K562 (cell line): Measurements from ENCODE around the gene KIF6. TPM values are rescaled to one million over a fixed set of nuclear protein-coding genes. Genes with fewer than 3 reads are reported as not detected.

ENCODE experiments used
- ATAC-seq: fragments of 200-7000 bp; cut with Tn5 transposase; 3 replicates; pipeline ENCODE4 v1.9.1; 2020; ENCODE audit warnings: moderate library complexity
- BruUV-seq: library from RNA; stranded (reverse); fragments of 400-500 nt; replicated peaks from 2 replicates; lab custom pipeline; 2021; lab: Mats Ljungman, UMichigan
- CTCF ChIA-PET: fragments of 300-600 bp; formaldehyde crosslinking; extraction: SDS; loops from one replicate; lab custom pipeline; 2021; ENCODE audit warnings: low intra/inter-chr PET ratio; lab: Yijun Ruan, JAX
- POLR2A ChIA-PET: fragments of 300-600, 350-650 bp; sonication (Branson Sonifier 250); formaldehyde crosslinking; extraction: SDS; loops from one replicate; lab custom pipeline; 2021; ENCODE audit warnings: antibody characterized with exemption, inconsistent platforms; lab: Yijun Ruan, JAX
- DNase-seq, 4 experiments: peaks; one replicate each; pipeline versions ENCODE4 v3.0.0 to v3.0.0-alpha.2; 2011 to 2018; ENCODE audit warnings: low spot score in 3 of 4, mixed read lengths in 3 of 4; ENCODE audit errors: extremely low read depth in 1 of 4
- FAIRE-seq: peaks from 2 replicates; lab custom pipeline; 2011; peaks lifted over from hg19 to GRCh38; lab: Jason Lieb, UNC
- H2AFZ ChIP-seq: 2 replicates; pipeline ENCODE4 v1.6.0; 2011; ENCODE audit warnings: low read depth, low read length, control low read depth, inconsistent platforms
- H3K27ac ChIP-seq: fragments of 200-600 bp; 3 replicates; pipeline ENCODE4 v1.8.0; 2011; ENCODE audit warnings: low read depth, mild to moderate bottlenecking, control low read depth, inconsistent platforms, low read length, moderate library complexity, mixed read lengths; ENCODE audit errors: extremely low read depth
- H3K27me3 ChIP-seq, 2 experiments: fragments of 300-600 bp in 1 of 2; 2 replicates in 1 of 2; 3 replicates in 1 of 2; pipeline versions ENCODE4 v1.6.0 to v1.8.0; 2011; ENCODE audit warnings: inconsistent platforms in 2 of 2, low read length in 2 of 2, mild to moderate bottlenecking in 1 of 2, mixed read lengths in 1 of 2, moderate library complexity in 1 of 2; ENCODE audit not compliant: control insufficient read depth in 2 of 2, insufficient read depth in 2 of 2
- H3K36me3 ChIP-seq: fragments of 300-600 bp; 3 replicates; pipeline ENCODE4 v1.8.0; 2011; ENCODE audit warnings: mild to moderate bottlenecking, low read length, inconsistent platforms; ENCODE audit not compliant: control insufficient read depth, insufficient read depth
- H3K4me1 ChIP-seq, 2 experiments: fragments of 200-600 bp in 1 of 2; replicated peaks in 1 of 2; 2 replicates in 1 of 2; 3 replicates in 1 of 2; pipeline versions ENCODE4 v1.5.1 to v1.8.0; 2011; ENCODE audit warnings: inconsistent platforms in 2 of 2, low read length in 2 of 2, mild to moderate bottlenecking in 1 of 2, mixed read lengths in 1 of 2, moderate library complexity in 1 of 2; ENCODE audit not compliant: control insufficient read depth in 2 of 2, insufficient read depth in 2 of 2
- H3K4me2 ChIP-seq: 2 replicates; pipeline ENCODE4 v1.6.1; 2011; ENCODE audit warnings: low read length, control low read depth, inconsistent platforms, mixed read lengths; ENCODE audit not compliant: insufficient read depth
- H3K4me3 ChIP-seq: fragments of 200-600 bp; sonication (generic), shearing (Covaris generic); 2 replicates; pipeline ENCODE4 v1.5.1; 2016; ENCODE audit warnings: control low read depth, inconsistent platforms
- H3K79me2 ChIP-seq: fragments of 200-600 bp; 3 replicates; pipeline ENCODE4 v1.8.0; 2011; ENCODE audit warnings: low read length, inconsistent platforms; ENCODE audit not compliant: control insufficient read depth, insufficient read depth
- H3K9ac ChIP-seq, 2 experiments: 2 replicates each; pipeline versions ENCODE4 v1.6.0 to v1.6.1; 2011; ENCODE audit warnings: low read depth in 2 of 2, low read length in 2 of 2, control low read depth in 1 of 2, inconsistent platforms in 1 of 2, mild to moderate bottlenecking in 1 of 2, mixed read lengths in 1 of 2; ENCODE audit not compliant: insufficient read depth in 1 of 2
- H3K9me1 ChIP-seq: one replicate; pipeline ENCODE4 v1.6.0; 2011; ENCODE audit warnings: inconsistent platforms, mild to moderate bottlenecking, low read length, moderate library complexity; ENCODE audit not compliant: control insufficient read depth, insufficient read depth
- H3K9me3 ChIP-seq: replicated peaks from 2 replicates; pipeline ENCODE4 v1.5.1; 2011; ENCODE audit warnings: low read depth, low read length, inconsistent platforms; ENCODE audit not compliant: control insufficient read depth, insufficient read depth
- H4K20me1 ChIP-seq: replicated peaks from 2 replicates; pipeline ENCODE4 v1.6.1; 2011; ENCODE audit warnings: low read length, inconsistent platforms, mixed read lengths; ENCODE audit not compliant: control insufficient read depth, insufficient read depth
- ARNT ChIP-seq, 2 experiments: fragments of 450-650 bp; IDR thresholded peaks; 2 replicates each; pipeline ENCODE4 v1.6.1; 2016; ENCODE audit warnings: mild to moderate bottlenecking in 1 of 2
- CEBPB ChIP-seq: fragments of 450-650 bp; IDR thresholded peaks from 2 replicates; pipeline ENCODE4 v1.6.1; 2016; ENCODE audit warnings: missing genetic modification characterization, missing compliant biosample characterization
- WGBS: fragments of 100-300 bp; shearing (Covaris generic); methylation state at CpG from one replicate; pipeline ENCODE4 v1.1.6; 2016; ENCODE audit warnings: low coverage, mixed read lengths; ENCODE audit not compliant: insufficient coverage; ENCODE audit errors: missing lambda C conversion rate; 5-methylcytosine and 5-hydroxymethylcytosine counted together
- in situ Hi-C: fragments of 300-500 bp; cut with MboI; formaldehyde crosslinking; loops from 4 replicates; pipeline ENCODE4 v1.15.0; 2018; ENCODE audit warnings: inconsistent platforms, mixed read lengths
- intact Hi-C: fragments of 100-400 bp; cut with micrococcal nuclease; formaldehyde crosslinking; loops from 2 replicates; pipeline ENCODE4 v1.14.2; 2022
- polyA plus RNA-seq, 8 experiments: library from polyadenylated mRNA; depleted of rRNA in 4 of 8; stranded (reverse) in 5 of 8; unstranded in 3 of 8; fragments of >200 nt; fragmentation: Nextera tagmentation in 2 of 8; fragmentation: Illumina TruSeq in 1 of 8; extraction: Ambion mirVana in 2 of 8; extraction: Trizol in 1 of 8; gene quantifications; 2 replicates each; pipeline versions ENCODE4 v1.2.1 to v1.2.3, GENCODE V29; 2011 to 2014; ENCODE audit warnings: inconsistent platforms in 1 of 8, missing spikeins in 1 of 8
- total RNA-seq, 7 experiments: library from RNA; depleted of rRNA in 6 of 7; stranded (reverse); fragments of >200 nt in 6 of 7; fragmentation: Illumina TruSeq in 2 of 7; extraction: Trizol in 2 of 7; gene quantifications; 2 replicates each; pipeline versions ENCODE4 v1.2.1 to v1.2.3, GENCODE V29; 2011 to 2021; ENCODE audit warnings: low replicate concordance in 1 of 7

Gene KIF6
- total and polyA plus RNA-seq, 9 of the 15 experiments (the other 6 are each of a cell fraction or from before 2014, with no cell fraction given): not detected

DNA sequence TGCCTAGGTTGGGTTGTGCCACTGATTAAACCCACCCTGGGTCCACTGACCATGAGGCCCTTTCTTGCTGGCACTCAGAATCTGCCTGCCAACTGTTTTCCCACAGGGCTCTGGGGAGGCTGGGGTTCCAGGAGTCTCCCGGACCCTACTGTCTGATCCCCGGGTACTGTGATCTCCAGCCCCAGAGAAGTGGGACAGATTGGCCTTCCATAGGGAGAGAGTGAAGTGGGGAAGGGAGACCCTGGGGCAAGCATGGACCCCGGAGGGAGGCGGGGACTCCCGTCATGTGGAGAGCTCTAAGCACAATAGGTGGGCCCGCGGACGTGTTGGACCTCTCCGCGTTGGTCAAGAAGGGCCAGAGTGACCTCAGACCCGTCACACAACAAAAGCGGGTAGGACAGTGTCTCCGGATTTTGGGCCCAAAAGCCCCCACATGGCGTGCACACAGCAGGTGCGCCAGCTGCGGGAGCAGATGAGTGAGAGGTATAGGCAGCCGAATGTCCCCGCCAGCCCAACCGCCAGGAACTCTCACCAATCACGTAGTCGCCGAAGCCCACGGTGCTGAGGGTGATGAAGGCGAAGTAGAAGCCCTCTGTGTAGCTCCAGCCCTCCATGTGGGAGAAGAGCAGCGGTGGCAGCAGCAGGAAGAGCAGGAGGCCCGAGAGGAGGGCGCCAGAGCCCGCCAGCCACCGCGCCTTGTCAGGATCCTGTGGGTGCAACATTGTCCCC lies 421.6 kb downstream of the KIF6 start:
- WGBS: 17% methylated on average over 29 of the region's 30 CpGs
- peaks cover 21 to 65% of the 10 kb centered on the region in 2 experiments for H3K27me3 ChIP-seq
- no peak overlapping the region for H3K4me2 ChIP-seq
- ChIA-PET CTCF (interaction anchor here (0.5 to 4.0 kb wide), 7 partner anchors 74 to 331 kb away, joined by 3 to 84 read pairs (median 4); partner anchors contain the start of gene KCNK5), POLR2A (interaction anchor here (0.8 to 1.7 kb wide), 6 partner anchors 9 to 152 kb away, joined by 3 to 6 read pairs (median 4); no protein-coding TSS in a partner anchor)
- in situ Hi-C loops: loop anchor here (5.0 kb wide), 2 partner anchors 136 to 431 kb away; no protein-coding TSS in a partner anchor
- H3K36me3 ChIP-seq: no peaks in the 10 kb centered on the region
- no peaks in the 10 kb centered on the region for H3K79me2 ChIP-seq
- peaks cover 7% of the 10 kb centered on the region for H3K9me1 ChIP-seq
- no peaks in the 10 kb centered on the region for H3K9me3 ChIP-seq
- no peak for TF ChIP-seq ARNT (IDR thresholded peaks at IDR 0.05)
- 0 out of 2 replicates have a peak, but pooled peaks have one; percentile 16 for TF ChIP-seq CEBPB (tag)
- TF ChIP-seq, all 486 proteins: peak for 1
- H3K9ac ChIP-seq: peak overlapping the region in 1 of 2 experiments; percentile 28; a peak in 1 of 4 replicates
- FAIRE-seq (no peak), ATAC-seq (peak; percentile 6; the same call in 2 of the 3 replicates), DNase-seq (no peak)
- BruUV-seq: no TSS peak
- peaks cover 13% of the 10 kb centered on the region; the same call in 1 of the 2 replicates for H4K20me1 ChIP-seq
- no peak overlapping the region for H2AFZ ChIP-seq
- intact Hi-C loops: loop anchor here (1.0 to 5.0 kb wide), 2 partner anchors 137 to 216 kb away; no protein-coding TSS in a partner anchor
- no peak overlapping the region for H3K4me3 ChIP-seq
- H3K27ac ChIP-seq: no peak overlapping the region
- peaks cover 0 to 13% of the 10 kb centered on the region in 2 experiments; a peak in 3 of 5 replicates for H3K4me1 ChIP-seq
